Endometrial microvascular endothelial cells (primary cell): Measurements from ENCODE around the gene DNAH1. TPM values are rescaled to one million over a fixed set of nuclear protein-coding genes. Genes with fewer than 3 reads are reported as not detected.

ENCODE experiments used
- in situ Hi-C: cut with HindIII; loops from 2 replicates; pipeline ENCODE4 v1.10.0; 2017; ENCODE audit warnings: low sequenced_read_pairs, low pct_unique_long_range_greater_than_20kb; ENCODE audit errors: inconsistent ontology term
- total RNA-seq: library from RNA; depleted of rRNA; stranded (reverse); fragments of >200 nt; gene quantifications from one replicate; pipeline ENCODE4 v1.2.3, GENCODE V29; 2015; ENCODE audit errors: inconsistent ontology term

DNAH1 gene
- total RNA-seq, 1 donor from 2014 or later: 2.1 TPM

DNA sequence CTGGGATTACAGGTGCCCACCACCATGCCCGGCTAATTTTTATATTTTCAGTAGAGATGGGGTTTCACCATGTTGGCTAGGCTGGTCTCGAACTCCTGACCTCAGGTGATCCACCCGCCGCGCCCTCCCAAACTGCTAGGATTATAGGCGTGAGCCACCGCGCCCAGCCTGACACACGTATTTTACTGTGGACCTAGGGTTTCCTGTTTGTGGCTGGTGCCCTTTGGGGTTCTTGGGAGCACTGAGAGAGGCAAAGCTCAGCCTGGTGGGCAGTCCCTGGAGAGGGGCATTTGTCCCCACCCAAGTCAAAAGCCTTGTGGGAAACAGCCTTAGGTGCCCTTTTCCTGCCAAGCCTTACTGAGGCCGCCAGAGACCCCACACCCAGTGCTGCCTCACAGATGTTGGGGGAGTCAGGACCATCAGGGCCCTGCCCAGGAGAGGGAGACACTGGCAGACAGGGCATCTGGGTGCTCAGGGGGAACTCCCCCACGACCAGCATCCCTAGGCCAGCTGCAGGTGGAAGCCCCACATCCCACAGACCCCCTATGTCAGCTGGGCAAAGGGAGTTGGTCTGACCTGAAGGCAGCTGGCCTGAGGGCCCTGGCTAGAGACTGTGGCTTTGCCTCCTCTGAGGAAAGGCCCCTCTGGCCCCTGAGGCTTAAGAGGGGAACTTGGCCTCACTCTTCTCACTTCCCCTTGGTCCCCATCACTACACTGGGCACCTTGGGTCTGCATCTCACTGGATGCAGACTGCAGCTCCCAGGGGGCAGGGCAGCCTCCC, 35.1 kb downstream of the DNAH1 start:
- in situ Hi-C loops: no loop called here

GRCh38 chr3:52351762-52352368, 35.7 kb downstream of the DNAH1 start:
- in situ Hi-C loops: no loop called here

- in situ Hi-C loops: no loop called here
These were observed 36.4 kb downstream of the DNAH1 start for GRCh38 chr3:52352566-52352965.

- in situ Hi-C loops: no loop called here
These were observed 37.3 kb downstream of the DNAH1 start for GRCh38 chr3:52353291-52353855.

GRCh38 chr3:52354676-52355075, 38.6 kb downstream of the DNAH1 start:
- in situ Hi-C loops: no loop called here

- in situ Hi-C loops: no loop called here
These were observed 39.4 kb downstream of the DNAH1 start for GRCh38 chr3:52355526-52355925.

- in situ Hi-C loops: no loop called here
These were observed 40.0 kb downstream of the DNAH1 start for GRCh38 chr3:52356126-52356525.

- in situ Hi-C loops: no loop called here
These were observed 41.3 kb downstream of the DNAH1 start for GRCh38 chr3:52357151-52358080.

GRCh38 chr3:52358362-52358940, 42.3 kb downstream of the DNAH1 start:
- in situ Hi-C loops: no loop called here

GRCh38 chr3:52359116-52359855, 43.2 kb downstream of the DNAH1 start:
- in situ Hi-C loops: no loop called here

- in situ Hi-C loops: no loop called here
These were observed 44.9 kb downstream of the DNAH1 start for GRCh38 chr3:52361011-52361410.

GRCh38 chr3:52361454-52361853, 45.3 kb downstream of the DNAH1 start:
- in situ Hi-C loops: no loop called here

DNA sequence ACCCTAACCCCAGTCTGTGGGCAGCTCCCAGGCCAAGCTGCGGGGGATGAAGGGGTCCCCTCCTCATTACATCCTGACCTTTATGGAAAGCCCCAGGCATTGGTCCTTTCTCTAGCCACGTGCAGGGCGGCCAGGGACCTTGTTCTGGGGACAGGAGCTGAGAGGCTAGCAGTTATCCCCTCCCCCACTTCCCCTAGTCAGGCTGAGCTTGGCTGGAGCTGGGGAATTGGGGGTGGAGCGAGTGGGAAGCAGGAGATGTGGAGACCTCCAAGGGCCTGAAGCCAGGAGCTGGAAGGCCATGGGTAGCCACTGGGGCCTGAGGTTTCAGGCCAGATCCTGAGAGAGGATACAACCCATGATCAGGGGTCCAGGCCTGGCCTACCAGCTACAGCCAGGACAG, 45.8 kb downstream of the DNAH1 start:
- in situ Hi-C loops: no loop called here

GRCh38 chr3:52364322-52365035, 48.4 kb downstream of the DNAH1 start:
- in situ Hi-C loops: no loop called here

DNA sequence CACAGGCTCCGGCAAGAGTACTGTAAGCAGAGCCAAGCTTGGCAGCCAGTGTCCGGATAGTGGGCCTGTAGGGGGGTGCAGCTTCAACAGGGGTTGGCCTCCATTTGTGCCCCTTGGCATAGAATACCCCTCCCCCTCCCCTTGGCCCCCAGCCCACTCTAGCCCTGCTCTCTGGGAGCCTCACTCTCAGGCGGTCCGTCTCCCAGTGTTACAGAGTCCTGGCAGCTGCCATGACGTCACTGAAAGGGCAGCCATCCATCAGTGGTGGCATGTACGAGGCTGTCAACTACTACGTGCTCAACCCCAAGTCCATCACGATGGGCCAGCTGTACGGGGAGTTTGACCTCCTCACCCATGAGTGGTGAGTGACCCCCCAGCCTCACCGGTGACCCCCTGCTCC, 50.4 kb downstream of the DNAH1 start:
- in situ Hi-C loops: no loop called here

DNA sequence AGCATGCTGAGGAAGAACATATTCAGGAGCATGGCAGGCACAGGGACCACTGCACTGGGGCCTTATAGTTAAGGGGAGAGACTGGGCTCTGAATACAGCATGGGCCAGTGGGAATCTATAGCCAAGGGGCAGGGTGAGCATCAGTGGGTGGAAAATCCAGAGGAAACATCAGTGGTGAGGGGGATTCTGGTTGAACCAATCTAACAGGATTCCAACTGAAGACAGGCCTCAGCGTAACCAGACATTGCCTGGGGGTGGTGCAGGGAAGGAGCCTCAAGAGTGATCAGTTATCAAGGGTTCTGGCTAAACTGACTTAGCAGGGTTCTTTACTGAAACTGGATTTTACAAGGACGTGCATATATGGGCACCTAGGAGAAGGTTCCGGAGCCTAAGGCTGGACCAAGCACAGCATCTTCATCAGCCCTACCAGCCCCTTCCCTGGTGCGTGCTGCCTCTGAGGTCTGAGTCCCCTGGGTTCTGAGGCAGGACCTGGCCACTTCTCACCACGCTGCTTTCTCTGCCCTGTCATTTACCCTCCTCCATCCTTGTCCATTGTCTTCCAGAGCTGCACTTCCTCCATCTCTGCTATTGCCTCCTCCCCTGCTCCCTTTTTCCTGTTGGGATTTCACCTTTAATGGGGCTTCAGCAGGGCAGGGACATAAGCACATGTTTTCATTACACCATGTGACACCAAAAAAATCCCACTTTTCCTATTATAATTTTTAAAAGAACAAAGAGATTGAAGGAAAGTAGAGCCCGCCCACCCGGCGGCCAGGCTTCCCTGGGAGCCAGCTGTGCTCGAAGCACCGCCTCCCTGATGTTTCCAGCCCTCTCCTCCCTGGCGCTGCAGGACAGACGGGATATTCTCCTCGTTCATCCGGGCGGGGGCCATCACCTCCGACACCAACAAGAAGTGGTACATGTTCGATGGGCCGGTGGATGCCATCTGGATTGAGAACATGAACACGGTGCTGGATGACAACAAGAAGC, 52.1 kb downstream of the DNAH1 start:
- in situ Hi-C loops: no loop called here

GRCh38 chr3:52370531-52370930, 54.4 kb downstream of the DNAH1 start:
- in situ Hi-C loops: no loop called here
